NCI-H774 (cell line): Measurements from ENCODE around the gene UBE3D.
"Not testable (repeated sequence)": the region's sequence is repeated elsewhere in the genome, so short reads cannot be mapped to it uniquely, and the experiment has no call there.

ENCODE experiments used
- DNase-seq: peaks from one replicate; lab custom pipeline; 2025; lab: John Stamatoyannopoulos, UW

The UBE3D gene

DNA sequence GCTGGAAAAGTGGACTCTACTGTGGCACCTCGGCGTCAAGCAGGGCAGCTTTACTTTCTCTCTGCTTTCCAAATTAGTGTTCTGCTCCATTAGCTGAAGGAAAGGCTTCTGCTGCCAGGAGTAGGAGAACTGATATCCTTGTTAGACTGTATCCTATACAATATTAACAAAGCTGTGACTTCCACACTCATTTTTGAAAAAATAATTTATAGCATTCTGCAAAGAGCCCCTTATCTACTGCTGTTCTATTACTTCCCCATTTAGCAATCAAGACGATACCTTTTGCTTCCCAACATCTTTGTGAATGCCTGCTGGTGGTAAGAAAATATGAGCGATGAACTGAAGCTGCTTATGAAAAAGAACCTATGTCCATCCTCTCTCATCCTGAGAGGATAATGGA is 151.1 kb downstream of the UBE3D start:
- no peak for DNase-seq

DNA sequence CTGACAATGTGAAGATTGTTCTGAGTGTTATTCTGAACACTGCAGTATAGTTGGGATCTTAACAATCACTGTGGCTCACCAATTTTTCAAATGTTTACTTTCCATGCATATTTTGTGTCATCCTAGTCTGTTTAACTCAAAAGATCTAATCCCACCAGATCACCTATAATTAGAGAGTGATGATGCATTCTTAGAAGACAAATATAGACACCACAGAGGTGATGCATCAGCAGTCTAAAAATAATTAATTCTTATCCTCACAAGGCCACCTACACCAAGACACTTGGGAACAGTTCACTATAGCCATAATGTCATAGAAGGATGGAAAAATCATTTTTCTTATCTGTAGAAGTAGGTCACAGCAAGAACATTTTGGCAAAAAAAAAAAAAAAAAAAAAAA is 154.8 kb downstream of the UBE3D start:
- DNase-seq, result no peak

DNA sequence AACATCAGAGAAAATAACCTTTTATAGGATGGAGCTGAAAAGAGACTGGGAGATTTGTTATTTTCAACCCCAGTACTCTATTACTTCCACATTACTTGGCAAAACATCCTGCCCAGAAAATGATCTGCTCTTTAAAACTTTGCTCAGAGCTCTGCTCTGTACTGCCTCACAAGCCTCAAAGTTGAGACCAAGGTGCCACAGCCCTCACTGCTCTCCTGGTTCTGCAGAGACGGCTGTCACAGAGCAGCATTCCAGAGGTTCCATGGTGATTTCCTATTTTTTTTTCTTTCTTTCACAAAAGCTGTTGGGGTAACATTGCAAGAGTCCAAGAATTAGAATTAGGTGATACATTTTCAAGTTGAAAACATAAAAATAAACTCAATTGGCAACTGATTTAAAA is 155.2 kb downstream of the UBE3D start:
- no peak for DNase-seq

DNA sequence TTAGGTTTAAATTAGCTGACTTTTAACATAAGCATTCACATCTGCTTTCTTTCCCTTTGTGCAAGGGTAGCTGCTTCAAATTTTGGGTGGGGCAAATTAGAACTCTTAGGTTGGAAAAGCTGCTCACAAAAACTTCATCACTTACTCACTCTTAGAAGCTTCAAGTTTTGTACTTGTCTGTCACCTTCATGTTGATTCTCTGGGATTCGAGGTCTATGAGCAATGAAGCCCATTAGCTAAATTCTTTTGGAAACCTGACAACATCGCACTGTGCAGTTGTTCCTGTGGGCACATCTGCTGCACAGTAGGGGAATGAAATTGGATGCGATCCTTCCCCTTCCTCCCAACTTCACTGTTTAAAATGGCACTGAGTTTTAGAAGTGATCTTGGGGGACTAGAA is 156.1 kb downstream of the UBE3D start:
- no peak for DNase-seq

DNA sequence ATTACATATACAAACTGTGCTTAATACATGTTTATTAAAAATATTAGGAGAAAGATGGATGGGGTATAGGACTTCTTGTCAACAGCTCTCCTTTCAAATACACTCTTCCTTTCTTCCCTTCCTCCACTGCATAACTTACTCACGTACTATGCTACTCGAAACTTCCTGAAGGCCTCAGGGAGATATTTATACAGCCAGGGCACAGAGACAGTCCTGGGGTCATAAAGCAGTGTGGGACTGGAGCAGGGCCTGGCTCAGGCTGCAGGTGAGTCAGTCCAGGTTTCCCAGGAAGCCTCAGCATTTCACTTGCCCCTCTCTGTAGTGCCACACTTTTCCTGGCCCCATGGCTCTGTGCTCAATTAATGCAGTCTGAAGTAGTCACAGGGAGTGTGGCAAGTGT is 157.0 kb downstream of the UBE3D start:
- no peak for DNase-seq

DNA sequence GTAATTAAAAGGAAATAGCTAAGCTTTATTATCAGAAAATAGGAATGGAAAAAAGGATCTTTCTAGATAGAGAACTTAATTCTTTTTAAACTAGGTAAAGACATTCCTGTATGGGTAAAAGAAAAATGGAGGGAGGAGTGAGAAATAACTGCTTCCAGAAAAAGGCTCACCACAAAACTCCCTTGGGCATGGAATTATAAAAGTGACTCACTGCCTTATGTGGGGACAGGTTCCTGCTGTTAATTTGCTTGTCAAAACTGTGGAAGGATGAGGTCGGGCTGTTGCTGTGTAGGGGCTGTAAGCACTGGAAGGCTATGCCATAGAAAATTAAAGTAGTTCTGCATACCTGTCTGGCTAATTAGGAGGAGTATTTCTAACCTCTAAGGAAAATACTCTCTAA is 158.7 kb downstream of the UBE3D start:
- no peak for DNase-seq

DNA sequence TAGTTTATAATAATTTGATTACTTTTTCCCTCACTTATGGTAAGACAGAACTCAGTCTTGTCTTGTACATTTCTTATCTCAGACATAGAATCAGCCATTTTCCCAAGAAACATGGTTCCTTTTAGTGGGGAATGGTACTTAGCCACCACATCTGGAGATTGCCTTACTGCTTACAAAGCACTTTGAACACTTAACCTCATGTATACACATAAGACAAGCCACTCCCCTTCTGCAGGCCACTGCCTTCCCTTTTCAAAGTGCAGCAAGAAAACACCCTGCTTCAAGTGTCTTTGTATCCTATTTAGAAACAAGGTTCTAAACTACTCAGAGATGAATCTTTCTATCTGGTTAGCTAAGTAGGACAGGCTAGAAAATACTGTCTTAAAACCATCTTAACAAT is 159.2 kb downstream of the UBE3D start:
- no peak for DNase-seq

DNA sequence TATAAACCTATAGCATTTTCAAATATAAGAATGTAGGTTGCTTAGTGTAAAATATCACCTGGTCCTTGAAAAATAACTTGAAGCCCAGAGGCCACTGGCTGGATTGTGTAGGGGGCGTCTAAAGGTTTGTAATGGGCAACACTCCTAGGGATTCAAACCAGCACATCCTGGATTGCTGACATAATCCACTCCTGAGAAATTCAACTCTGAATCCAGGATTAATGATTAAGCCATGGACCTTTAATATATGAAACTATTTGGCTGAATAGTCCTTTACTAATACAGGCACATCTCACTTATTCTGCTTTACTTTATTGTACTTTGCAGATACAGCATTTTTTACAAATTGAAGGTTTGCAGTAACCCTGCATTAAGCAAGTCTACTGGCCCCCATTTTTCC is 160.8 kb downstream of the UBE3D start:
- DNase-seq, result no peak

DNA sequence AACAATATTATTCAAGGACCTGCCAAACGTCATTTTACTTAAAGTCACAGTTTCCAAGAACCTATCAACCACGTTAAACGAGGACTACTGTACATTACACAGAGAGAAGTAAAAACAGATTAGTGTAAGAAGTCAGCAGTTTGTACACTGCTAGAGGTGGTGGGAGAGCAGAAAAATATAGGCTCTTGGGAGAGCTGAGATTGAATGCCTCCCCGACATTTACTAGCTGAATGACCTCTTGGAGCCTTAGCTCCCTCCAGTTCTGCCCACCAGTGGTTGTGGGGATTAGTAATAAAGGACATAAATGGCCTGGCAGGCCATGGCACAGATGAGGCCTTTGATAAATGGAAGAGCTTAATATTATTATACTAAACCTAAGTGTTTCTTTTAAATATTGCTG is 161.4 kb downstream of the UBE3D start:
- no peak for DNase-seq

DNA sequence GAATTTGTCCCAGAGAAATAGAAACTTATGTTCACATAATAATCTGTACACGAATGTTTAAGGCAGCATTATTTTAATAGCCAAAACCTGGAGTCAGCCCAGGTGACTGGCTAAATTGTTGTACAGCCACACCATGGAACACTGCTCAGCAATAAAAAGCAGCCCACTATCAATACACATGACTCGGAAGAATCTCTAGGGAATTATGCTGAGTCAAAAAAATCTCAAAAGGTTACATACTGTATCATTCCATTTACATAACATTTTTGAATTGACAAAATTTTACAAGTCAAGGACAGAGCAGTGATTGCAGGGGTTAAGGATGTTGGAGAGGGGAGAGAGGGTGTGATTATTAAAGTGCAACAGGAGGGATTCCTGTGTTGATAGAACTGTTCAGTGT is 163.4 kb downstream of the UBE3D start:
- DNase-seq, result no peak

DNA sequence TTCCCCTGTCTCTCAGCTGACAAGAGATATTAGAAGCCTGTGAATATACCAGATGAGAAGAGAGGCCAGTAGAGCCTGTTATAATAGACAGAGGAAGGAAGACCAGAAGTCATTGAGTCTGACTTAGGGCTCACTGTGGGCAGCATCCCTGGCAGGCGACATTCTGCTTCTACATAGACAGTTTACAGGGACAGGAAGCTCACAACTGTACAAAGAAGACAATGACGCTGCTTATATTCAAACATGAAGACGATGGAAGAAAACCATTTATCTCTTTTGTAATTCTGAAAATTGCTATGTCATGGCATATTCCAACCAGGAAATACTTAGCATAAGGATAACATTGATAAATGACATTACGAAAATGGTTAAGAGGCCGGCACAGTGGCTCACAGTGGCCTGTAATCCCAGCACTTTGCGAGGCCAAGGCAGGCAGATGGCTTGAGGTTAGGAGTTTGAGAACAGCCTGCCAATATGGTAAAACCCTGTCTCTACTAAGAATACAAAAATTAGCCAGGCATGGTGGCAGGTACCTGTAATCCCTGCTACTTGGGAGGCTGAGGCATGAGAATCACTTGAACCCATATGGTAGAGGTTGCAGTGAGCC is 170.9 kb downstream of the UBE3D start:
- no peak for DNase-seq

DNA sequence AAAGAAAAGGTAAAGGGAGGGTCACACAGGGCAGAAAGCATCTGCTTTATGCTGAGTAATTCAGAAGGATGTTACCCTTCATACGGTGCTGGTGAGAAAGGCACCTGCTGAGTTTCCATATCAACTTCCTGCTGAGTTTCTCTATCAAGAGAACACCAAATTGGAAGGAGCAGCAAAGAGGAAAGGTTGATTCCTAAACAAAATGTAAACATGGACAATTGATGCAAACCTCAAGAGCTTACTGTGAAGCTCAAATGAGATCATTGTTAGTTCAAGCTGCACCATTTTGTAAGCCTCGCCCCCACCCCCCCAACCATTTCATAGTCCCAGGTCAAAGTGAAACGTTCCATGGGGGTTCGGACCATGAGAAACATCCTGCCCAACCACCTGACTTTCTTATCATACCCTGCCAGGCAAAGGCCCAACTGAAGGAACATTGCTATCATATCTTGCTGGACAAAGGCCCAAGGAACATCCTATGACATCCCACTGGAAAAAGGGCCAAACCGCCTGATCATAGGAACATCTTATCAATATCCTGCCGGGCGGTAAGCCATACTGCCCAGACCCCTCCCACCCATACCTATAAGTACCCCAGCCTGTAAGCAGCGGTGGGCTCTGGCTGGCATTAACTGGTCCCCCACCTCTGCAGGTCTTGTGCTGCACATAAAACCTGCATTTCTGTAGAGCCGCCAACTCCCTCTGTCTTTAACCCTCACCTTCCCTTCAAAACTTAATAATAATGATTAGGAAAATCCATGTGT is 171.6 kb downstream of the UBE3D start:
- no peak for DNase-seq

DNA sequence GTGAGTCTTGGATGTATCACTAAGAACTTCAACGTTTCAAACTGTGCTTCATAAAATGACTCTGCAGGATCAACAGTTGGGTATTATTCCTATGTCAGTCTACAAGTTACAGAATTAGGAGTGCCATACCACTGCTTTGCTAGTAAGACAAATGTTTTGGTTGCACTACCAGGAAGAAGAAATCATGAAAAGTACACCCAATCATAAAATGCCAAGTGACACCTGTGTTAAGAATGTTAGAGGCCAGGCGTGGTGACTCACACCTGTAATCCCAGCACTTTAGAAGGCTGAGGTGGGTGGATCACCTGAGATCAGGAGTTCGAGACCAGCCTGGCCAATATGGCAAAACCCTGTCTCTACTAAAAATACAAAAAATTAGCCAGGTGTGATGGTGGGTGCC is 174.1 kb downstream of the UBE3D start:
- not testable (repeated sequence) for DNase-seq

DNA sequence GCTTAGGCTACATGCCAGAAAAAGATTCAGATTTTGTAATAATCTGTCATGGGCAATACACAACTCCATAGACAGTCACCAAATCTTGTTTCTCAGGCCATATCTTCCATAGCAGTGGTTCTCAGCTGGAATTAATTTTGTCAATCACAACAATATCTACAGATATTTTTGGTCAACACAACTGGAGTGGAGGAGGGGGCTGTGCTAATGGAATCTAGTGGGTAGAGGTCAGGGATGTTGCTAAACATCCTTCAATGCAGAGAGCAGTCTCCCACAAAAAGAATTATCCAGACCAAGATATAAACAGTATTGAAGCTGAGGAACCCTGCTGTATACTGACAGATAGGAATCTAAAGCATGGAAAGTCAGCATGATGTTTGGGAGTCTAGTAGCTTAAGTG is 174.6 kb downstream of the UBE3D start:
- no peak for DNase-seq

DNA sequence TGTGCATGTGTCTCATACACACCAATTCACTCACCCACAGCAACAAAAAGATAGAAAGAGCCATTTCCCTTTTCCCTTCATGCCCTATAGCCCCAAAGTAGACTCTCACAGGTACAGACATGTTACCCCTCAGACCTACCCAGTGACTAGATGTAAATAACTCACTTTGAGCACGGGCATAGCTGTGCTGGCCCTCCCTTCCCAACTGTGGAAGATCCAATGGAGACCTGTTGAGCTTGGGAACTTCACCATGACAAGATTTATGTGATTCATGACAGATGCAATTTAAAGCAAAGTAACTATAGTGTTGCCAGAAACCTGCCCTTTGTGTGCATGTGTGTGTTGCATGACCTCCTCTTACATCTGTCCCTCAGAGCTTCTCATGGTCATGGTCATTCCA is 175.4 kb downstream of the UBE3D start:
- no peak for DNase-seq

DNA sequence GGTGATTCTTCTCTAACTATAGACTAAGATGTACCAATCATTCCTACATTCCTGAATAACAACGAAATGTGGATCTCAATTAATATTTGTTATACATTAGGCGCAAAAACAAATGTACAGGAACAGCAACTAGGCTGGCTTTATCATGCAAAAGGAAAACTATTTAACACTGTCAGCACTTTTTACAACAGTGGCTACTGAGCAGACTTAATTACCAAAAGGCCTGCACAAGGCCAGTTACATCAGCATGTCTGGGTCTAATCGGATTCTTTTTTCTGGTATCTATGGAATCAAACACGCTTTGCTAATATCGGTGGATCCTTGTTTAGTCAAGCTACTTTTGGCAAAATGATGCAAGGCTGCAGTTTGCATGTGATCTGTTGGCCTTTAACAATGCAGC is 176.5 kb downstream of the UBE3D start:
- no peak for DNase-seq

DNA sequence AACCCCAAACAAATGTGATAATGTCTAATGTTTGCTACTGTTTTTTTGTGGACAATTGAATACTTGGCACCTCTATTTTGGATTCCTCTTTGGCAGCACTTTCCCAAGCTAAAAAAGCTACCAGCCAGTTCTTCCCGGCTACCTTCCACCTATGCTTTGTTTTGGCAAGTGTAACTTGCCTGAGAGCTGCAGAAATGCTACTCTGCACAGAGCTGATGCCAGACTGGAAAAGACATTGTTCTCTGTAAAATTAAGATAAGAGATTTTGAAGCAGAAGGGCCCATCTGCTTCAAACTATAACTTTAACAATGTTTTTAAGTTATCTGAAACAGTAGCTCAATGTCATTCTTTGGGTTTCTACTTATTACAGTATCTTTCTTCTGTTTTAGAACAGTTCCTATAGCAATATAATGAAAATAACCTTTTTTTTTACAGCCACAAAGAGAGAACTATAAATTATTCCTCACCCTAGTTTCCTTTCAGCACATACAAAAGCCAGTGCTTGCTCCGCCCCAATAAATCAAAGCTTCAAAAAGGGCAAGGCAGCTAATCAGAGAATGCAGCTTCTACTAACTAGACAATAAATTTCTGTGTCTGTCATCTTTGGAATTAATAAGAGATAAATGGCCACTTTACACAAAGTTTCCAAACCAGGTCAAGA is 183.1 kb downstream of the UBE3D start:
- DNase-seq, result peak; percentile 50

DNA sequence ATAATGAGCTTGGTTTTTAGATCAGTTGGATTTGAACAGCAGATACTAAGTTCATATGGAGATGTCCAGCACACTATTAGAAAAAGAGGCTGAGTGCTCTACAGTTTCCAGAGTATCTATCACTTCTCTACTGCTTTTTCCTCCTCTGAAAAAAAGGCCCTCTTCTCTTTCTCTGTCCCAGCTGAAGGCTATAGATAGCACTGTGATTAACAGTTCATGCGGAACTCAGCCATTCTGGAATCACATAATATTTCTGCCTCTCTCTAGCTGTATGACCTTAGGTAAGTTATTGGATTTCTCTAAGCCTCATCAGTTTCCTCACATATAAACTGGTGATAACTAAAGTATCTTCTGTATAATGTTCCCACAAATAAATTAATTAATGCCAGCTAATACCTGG is 184.1 kb downstream of the UBE3D start:
- no peak for DNase-seq

DNA sequence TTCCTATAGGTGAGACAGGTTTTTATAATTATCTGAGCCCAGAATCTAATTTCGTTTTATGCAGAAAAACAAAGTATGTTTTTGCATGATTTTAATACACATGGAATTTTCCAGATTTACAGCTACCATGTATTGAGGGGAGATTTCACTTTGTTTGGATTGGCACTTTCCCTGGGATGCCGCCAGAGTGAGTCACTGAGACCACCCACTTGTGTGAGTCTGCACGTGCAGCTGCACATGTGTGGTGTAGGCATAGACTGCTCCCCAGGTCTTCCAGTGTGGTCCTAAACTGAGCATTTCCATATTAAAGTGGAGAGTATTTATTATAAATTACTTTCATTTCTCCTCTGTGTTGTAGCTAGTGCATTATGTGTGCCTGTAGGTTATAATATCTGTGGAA is 186.8 kb downstream of the UBE3D start:
- DNase-seq, result no peak

DNA sequence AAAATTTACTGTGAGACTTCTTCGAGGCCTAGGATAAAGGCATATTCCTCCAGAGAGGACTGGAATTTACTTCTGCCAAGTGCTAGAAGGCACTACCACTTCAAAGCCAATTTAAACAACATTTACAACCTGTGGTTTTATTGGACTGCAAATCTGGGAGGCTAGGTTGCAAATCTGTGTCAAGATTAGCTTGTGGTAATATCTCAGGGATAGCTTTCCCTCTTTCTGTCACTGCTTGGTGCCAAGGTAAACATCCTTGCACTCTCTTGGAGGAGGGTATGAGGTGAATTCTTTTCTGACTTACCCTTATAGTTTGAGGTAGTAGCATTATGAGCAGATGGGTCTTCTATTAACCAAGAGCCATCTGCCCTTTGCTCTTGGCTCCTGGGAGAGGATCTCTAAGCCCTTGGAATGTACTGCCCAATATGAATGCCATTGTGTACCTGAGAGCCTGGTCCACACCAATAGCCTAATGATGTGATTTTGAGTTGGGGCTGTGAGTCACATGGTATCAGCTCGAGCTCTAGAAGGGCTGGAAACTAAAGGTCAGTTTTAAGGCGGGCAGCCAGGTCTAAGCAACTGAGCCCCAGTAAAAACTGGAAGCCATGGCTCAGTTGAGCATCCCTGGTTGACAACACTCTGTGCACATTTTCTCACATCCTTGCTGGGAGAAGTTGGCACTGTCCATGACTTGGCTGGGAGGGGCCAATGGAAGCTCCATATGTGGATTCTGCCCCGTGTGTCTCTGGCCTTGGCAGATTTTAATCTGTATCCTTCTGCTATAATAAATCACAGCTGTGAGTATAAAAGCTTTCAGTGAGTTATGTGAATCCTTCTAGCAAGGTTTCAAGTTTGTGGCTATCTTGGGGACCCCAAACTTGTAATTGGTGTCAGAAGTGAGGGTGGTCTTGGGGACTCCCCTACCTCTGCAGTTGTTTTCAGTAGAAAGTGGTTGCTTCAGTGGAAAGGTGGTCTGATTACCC is 188.1 kb downstream of the UBE3D start:
- no peak for DNase-seq

DNA sequence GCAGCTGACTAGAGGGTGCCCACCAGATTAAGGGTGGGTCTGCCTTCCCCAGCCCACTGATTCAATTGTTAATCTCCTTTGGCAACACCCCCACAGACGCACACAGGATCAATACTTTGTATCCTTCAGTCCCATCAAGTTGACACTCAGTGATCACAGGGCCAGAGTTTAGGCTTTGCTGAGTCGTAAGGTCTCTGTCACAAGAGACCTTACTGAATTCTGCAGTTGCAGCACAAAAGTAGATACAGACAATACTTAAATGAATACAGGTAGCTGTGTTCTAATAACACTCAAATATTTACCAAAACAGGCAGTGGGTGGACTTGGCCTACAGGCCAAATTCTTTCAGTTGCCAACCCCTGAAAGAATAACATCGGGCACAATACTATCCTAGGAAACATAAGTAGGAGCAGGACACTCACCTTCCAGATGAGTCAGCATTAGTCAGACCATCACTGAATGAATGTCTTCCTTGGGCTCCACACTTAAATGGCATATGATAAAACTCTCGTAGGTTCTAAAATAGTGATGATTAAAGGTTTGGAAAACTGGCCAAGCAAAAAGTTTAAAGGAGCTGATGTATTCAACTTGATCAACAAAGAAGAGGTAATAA is 190.0 kb downstream of the UBE3D start:
- no peak for DNase-seq

DNA sequence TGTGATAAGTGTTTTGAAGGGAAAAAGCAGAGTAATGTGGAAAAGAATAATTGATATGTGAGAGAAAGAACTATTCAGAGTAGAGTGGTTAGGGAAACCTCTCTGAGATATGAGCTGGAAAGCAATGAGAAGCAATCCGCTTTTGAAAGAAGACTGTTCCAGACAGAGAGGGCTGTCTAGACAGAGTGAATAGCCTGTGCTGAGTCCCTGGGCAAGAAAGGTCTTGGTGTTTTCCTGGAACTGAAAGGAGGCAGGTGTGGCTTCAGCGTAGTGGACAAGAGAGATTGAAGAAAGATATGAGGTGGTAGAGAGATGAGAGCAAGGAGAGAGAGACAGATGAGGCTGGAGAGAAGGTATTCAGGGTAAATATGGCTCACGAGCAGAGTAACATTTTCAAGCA is 190.8 kb downstream of the UBE3D start:
- DNase-seq, result no peak
